Colon (tissue), 2 donors: ENCODE results near the gene NLGN1.

ENCODE experiments used
- FAIRE-seq: peaks from 2 replicates; lab custom pipeline; 2012; peaks lifted over from hg19 to GRCh38; lab: Jason Lieb, UNC
- donor health status: control.
- donor health status: control.

NLGN1 gene

DNA sequence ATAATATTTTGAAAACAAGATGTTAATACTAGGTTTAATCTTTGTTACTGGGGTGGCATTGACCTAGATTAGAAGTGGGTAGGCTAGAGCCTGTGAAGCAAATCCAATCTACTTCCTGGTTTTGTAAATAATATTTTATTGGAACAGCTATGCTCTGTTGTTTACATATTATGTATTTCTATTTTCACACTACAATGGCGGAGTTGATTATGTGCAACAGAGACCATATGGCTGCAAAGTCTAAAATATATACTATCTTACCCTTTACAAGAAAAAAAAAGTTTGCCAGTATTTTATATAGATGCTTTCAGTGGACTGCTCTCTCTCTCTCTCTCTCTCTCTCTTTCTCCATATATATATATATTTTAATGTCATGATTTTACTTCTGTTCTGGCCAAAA, 244.2 kb downstream of the NLGN1 start:
- no peak for FAIRE-seq

GRCh38 chr3:173644086-173645082, 246.8 kb downstream of the NLGN1 start:
- FAIRE-seq = no peak

- no peak for FAIRE-seq
These were observed 253.1 kb downstream of the NLGN1 start for GRCh38 chr3:173650596-173650995.

- no peak for FAIRE-seq
These were observed 254.5 kb downstream of the NLGN1 start for GRCh38 chr3:173652093-173652492.

GRCh38 chr3:173653781-173654180, 256.2 kb downstream of the NLGN1 start:
- FAIRE-seq = no peak

- no peak for FAIRE-seq
These were observed 262.4 kb downstream of the NLGN1 start for GRCh38 chr3:173659972-173660371.

- no peak for FAIRE-seq
These were observed 263.2 kb downstream of the NLGN1 start for GRCh38 chr3:173660645-173661299.

GRCh38 chr3:173663696-173664111, 266.2 kb downstream of the NLGN1 start:
- FAIRE-seq = no peak

- no peak for FAIRE-seq
These were observed 278.6 kb downstream of the NLGN1 start for GRCh38 chr3:173676094-173676493.

GRCh38 chr3:173681188-173681678, 283.7 kb downstream of the NLGN1 start:
- FAIRE-seq = no peak

GRCh38 chr3:173685456-173685855, 287.9 kb downstream of the NLGN1 start:
- FAIRE-seq = no peak

DNA sequence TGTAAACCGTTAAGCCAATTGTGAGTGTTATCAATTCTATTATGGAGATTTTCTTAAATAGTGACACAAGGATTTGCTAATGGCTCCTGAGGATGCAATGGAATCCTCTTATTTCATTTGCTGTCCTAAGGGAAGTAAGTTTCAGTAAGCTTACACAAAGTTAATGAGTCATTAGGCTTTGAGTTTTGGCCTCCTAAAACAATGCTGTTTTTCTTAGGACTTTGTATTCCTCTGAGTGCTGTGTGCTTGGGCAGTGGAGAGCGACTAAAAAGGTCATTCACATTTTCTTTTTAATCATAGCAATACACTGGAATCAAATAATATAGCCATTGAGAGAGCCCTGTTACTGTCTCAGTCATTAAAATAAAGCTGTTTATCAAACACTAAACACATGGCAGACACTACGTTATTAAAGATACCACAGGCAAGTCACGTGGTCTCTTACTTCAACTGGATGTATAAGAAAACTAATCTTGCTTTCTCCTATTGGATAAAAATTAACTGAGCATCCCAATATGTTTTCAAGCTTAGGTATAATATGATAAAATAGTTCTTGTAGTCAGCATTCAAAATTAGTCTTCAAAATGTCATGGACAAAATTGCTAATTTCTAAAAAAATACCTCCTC, 290.8 kb downstream of the NLGN1 start:
- no peak for FAIRE-seq

GRCh38 chr3:173690542-173691180, 293.1 kb downstream of the NLGN1 start:
- FAIRE-seq = no peak

DNA sequence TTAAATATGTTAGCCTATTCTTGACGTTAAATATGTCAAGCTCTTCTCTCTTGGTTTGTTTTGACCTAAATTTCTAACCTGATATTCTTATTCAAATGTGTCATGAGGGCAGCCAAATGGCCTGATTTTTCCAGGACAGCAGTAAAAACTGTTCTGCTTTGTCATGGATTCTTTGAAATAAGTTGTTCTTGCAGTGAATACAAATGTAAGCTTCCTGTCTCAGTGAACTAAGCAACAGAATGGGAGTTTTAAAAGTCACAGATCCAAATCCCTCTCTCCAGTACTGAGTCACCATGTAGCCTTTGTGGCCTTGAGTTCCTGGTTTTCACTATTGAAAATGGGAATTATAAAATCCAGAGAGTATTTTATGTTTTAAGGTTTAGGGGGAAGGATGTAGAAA, 301.8 kb downstream of the NLGN1 start:
- no peak for FAIRE-seq

DNA sequence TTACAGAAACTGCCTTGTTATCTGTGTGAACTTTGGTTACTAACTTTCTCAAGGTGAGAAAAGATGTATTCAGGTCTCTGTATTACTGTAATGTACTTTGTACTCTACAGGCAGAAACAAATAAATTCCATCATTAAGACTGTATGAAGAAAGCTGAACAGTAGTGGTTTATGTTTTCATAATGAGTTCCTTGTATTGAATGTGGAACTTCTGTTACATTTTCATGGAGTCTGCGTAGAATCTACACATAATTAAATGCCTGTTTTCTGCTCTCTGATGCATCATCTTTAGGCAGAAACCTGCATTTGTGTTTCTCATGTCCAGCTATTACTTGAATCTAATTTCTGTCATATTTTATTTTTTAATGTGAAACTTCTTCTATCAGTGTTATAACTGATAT, 302.8 kb downstream of the NLGN1 start:
- FAIRE-seq = no peak

DNA sequence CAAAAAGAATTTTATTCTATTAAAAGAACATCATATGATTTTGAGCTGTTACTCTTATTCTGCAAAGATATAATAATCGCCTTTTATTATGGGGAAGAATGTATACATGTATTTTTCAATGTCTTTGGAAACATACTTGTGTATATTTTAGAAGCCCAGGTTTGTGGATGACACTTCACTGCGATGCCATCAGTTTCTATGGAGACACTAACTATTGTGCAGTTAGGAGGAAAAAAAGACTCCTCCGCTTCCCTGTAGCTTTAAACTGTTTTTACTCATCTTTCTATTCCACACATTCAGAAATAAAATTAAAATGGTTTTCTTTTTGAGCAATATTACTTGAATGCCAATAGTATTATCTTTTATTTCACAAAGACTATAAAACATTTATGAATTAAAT, 305.0 kb downstream of the NLGN1 start:
- FAIRE-seq = no peak

DNA sequence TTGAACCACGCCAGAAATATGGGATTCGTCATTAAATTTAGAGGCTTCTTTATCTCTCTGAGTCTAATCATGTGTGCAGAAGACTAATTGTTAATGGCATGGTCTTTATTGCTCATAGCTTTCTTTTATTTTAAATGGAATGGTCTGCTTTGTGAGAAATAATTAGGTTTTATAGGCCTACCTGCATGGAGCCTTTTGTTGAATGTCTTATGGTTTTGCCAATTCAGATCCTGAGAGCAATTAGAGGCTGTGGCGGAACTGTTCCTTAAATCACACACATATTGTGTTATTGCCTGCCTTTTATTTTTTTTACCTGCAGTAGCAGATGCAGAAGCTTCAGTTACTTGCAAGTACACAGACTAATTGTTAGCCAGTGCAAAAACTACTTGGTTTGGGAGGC, 306.2 kb downstream of the NLGN1 start:
- no peak for FAIRE-seq

- no peak for FAIRE-seq
These were observed 309.1 kb downstream of the NLGN1 start for GRCh38 chr3:173706630-173707029.

DNA sequence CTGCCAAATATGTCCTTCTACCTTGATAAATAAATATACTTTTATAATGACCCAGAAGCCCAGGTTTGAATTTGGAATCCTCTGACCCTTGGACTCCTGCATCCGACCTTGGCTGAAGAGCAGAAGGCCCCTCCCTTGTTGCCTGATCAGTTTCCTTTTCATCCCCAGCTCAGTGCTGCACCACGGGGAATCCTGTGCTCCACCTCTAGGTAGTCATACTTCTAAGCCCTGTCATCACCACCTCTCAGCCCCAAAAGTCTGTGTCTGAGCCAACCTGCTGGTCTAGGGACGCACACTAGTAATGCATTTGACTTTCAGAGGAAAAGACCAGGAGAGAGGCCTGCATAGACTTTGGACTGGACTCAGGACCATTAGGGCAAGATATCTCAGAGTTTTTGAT, 310.6 kb downstream of the NLGN1 start:
- no peak for FAIRE-seq

GRCh38 chr3:173709026-173709425, 311.5 kb downstream of the NLGN1 start:
- FAIRE-seq = no peak

DNA sequence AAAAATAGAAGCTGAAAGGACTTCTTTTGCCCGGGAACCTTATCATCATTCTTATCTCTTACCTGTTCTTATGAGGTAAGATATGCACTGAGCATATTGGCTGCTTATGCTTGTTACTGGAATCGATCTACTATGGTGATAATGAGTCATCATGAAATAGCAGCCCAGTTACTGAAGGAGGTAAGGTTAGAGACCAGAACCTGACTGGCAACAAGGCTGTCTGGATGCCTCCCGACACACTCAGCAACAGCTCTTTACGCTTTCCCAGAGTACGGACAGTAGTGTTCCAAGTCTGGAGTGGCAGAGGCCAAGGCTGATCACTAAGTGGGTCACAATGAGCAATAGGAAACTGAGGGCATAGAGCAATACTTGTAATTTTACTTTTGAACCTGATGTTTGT, 314.1 kb downstream of the NLGN1 start:
- FAIRE-seq = no peak

DNA sequence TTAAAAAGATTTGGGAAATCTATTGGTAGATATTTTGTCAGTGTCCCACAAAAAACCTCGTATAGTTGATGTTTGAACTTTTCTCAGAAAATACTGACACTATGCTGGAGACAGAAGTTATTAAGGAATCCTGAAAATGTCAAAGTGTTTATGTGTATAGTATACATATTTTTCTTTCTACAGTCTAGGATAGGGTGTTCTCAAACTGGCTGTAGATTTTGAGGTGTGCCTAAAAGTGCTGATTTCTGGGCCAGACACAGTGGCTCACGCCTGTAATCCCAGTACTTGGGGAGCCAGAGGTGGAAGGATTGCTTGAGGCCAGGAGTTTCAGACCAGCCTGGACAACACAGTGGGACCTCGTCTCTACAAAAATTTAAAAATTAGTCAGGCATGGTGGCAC, 322.0 kb downstream of the NLGN1 start:
- no peak for FAIRE-seq
